Erythroblast (primary cell): Measurements from ENCODE around the gene EMX2.

Experiments
- GATA1 ChIP-seq: IDR thresholded peaks from 2 replicates; pipeline ENCODE4 v1.6.1; 2011; ENCODE audit warnings: low read depth, mild to moderate bottlenecking, control low read depth, low read length, moderate library complexity
- POLR2A ChIP-seq: IDR thresholded peaks from 2 replicates; pipeline ENCODE4 v1.6.1; 2011; ENCODE audit warnings: mild to moderate bottlenecking, low read length

DNA sequence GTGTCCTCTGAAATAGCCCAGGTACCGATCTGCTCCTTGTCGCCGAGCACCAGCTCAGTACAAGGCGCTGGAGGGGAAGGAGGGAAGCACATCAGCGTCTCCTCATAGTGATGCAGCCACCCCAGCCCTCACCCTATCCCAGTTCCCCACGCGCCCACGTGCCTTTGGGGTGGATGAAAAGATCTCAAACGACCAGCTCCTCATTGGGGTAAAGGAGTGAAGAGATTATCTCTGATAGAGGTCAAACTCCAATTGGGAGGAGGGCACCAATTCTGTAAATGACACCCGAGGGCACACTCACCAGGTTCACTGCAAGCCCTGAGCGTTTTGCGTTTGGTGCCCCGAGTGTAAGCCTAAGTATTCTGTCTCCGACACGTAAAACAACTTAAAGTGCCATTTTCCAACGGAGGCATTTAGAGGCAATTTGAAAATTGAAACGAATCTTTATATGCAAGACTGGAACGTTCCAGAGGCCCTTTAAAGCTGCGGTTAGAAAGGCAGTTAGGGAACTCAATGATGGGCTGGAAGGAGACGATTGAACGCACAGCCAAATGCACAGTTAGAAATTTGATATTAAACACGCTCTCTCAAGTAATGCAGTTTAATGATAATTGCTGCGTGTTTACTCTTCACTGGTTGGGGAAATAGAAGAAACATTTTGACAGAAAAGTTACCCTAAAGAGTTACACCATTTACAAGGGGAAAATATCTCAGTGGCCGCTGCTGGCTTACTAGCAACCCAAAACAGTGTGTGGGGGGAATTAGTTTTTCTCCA is 8.9 kb upstream of the EMX2 start:
- TF ChIP-seq POLR2A (no peak), GATA1 (no peak)
